SK-N-SH (cell line): Measurements from ENCODE around the gene MAN1A1.

Experiments
- EZH2phosphoT487 ChIP-seq: fragments of 200-600 bp; sonication (generic); IDR thresholded peaks from 2 replicates; pipeline ENCODE4 v1.6.1; 2017; ENCODE audit warnings: low read depth, mixed run types, mild to moderate bottlenecking, antibody characterized with exemption, moderate library complexity, borderline replicate concordance
- FOXM1 ChIP-seq: IDR thresholded peaks from 2 replicates; pipeline ENCODE4 v1.4.0; 2012; ENCODE audit warnings: low read depth, mild to moderate bottlenecking
- GABPA ChIP-seq: IDR thresholded peaks from 2 replicates; pipeline ENCODE4 v1.4.0; 2012; ENCODE audit warnings: low read depth, mild to moderate bottlenecking
- JUND ChIP-seq: IDR thresholded peaks from 2 replicates; pipeline ENCODE4 v1.4.0; 2012
- RFX5 ChIP-seq: IDR thresholded peaks from 2 replicates; pipeline ENCODE4 v1.6.1; 2012; ENCODE audit warnings: mild to moderate bottlenecking, improper control_type of control experiment, low read length
- USF2 ChIP-seq: fragments of 150-350 bp; IDR thresholded peaks from 2 replicates; pipeline ENCODE4 v1.6.1; 2017; ENCODE audit warnings: antibody characterized with exemption, low read length, low read depth, borderline replicate concordance
- ZBTB33 ChIP-seq: IDR thresholded peaks from 2 replicates; pipeline ENCODE4 v1.4.0; 2012; ENCODE audit warnings: low read depth, borderline replicate concordance
- TF ChIP-seq, protein P1 (sequence below): fragments of 200-600 bp; sonication (generic); IDR thresholded peaks from 2 replicates; pipeline ENCODE4 v1.6.1; 2017; ENCODE audit warnings: antibody characterized with exemption, mild to moderate bottlenecking, moderate library complexity
- TF ChIP-seq, protein P2 (sequence below): IDR thresholded peaks from 2 replicates; pipeline ENCODE4 v1.6.1; 2012; ENCODE audit warnings: mild to moderate bottlenecking, low read depth, low read length, moderate library complexity

- TF ChIP-seq, protein P1, sequence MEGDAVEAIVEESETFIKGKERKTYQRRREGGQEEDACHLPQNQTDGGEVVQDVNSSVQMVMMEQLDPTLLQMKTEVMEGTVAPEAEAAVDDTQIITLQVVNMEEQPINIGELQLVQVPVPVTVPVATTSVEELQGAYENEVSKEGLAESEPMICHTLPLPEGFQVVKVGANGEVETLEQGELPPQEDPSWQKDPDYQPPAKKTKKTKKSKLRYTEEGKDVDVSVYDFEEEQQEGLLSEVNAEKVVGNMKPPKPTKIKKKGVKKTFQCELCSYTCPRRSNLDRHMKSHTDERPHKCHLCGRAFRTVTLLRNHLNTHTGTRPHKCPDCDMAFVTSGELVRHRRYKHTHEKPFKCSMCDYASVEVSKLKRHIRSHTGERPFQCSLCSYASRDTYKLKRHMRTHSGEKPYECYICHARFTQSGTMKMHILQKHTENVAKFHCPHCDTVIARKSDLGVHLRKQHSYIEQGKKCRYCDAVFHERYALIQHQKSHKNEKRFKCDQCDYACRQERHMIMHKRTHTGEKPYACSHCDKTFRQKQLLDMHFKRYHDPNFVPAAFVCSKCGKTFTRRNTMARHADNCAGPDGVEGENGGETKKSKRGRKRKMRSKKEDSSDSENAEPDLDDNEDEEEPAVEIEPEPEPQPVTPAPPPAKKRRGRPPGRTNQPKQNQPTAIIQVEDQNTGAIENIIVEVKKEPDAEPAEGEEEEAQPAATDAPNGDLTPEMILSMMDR = no peak
- TF ChIP-seq USF2 = no peak
- no peak for TF ChIP-seq JUND
- TF ChIP-seq RFX5 = no peak
- no peak for TF ChIP-seq ZBTB33
- no peak for TF ChIP-seq EZH2phosphoT487
- TF ChIP-seq GABPA = no peak
- no peak for TF ChIP-seq FOXM1
- TF ChIP-seq, protein P2, sequence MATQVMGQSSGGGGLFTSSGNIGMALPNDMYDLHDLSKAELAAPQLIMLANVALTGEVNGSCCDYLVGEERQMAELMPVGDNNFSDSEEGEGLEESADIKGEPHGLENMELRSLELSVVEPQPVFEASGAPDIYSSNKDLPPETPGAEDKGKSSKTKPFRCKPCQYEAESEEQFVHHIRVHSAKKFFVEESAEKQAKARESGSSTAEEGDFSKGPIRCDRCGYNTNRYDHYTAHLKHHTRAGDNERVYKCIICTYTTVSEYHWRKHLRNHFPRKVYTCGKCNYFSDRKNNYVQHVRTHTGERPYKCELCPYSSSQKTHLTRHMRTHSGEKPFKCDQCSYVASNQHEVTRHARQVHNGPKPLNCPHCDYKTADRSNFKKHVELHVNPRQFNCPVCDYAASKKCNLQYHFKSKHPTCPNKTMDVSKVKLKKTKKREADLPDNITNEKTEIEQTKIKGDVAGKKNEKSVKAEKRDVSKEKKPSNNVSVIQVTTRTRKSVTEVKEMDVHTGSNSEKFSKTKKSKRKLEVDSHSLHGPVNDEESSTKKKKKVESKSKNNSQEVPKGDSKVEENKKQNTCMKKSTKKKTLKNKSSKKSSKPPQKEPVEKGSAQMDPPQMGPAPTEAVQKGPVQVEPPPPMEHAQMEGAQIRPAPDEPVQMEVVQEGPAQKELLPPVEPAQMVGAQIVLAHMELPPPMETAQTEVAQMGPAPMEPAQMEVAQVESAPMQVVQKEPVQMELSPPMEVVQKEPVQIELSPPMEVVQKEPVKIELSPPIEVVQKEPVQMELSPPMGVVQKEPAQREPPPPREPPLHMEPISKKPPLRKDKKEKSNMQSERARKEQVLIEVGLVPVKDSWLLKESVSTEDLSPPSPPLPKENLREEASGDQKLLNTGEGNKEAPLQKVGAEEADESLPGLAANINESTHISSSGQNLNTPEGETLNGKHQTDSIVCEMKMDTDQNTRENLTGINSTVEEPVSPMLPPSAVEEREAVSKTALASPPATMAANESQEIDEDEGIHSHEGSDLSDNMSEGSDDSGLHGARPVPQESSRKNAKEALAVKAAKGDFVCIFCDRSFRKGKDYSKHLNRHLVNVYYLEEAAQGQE = no peak
Observed at GRCh38 chr6:119209452-119210205, 139.9 kb downstream of the MAN1A1 start.
